Measurements from ENCODE around the gene AP1S1. TPM values are rescaled to one million over a fixed set of nuclear protein-coding genes. Genes with fewer than 3 reads are reported as not detected.
A peak's percentile ranks its signal among the peaks of the same experiment; 100 is the strongest.

Gene AP1S1
- total and polyA plus RNA-seq, 2 of the 13 experiments (the other 11 are each of a cell fraction or from before 2014, with no cell fraction given), result 57.5 to 68.1 TPM

DNA sequence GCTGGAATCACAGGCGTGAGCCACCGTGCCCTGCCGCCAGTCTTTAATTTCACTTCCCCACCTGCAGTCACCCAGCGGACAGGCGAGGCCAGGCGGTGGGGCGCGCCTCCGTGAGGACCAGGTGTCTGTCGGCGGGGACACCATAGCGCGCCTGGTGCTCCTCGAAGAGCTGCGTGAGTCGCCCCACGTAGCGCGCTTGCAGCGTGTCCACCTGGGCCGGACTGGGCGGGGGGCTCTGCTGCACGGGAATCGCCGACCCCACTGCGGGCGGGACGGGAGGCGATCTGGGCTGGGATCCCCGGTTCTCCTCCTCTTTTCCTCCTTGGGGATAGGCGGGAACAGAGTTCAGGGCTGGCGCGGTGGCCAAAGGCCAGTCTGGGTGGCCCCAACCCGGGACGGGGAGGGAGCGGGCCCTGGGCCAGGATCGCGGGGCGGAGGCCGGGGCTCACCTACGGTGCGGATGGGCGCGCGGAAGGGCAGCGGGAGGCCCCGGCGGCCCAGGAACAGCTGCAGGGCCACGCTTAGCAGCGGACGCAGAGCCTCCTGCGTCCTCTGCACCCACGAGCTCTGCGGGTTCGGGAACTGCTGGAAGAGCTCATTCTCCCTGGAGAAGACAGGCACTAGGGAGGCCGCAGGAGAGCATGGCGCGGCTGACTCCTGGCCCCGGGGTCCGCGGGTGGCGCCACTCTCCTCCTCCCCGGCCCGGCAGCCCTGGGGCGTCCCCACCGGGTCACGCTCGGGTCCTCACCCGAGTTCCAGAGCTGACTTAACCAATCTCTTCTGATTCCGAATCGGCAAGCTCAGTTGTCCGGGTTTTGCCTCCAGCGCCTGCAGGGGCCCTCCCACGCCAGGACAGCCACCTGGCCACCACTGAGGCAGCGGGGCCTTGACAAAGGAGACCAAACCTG lies 47.7 kb downstream of the AP1S1 start (continued):
- TF ChIP-seq, protein P1, sequence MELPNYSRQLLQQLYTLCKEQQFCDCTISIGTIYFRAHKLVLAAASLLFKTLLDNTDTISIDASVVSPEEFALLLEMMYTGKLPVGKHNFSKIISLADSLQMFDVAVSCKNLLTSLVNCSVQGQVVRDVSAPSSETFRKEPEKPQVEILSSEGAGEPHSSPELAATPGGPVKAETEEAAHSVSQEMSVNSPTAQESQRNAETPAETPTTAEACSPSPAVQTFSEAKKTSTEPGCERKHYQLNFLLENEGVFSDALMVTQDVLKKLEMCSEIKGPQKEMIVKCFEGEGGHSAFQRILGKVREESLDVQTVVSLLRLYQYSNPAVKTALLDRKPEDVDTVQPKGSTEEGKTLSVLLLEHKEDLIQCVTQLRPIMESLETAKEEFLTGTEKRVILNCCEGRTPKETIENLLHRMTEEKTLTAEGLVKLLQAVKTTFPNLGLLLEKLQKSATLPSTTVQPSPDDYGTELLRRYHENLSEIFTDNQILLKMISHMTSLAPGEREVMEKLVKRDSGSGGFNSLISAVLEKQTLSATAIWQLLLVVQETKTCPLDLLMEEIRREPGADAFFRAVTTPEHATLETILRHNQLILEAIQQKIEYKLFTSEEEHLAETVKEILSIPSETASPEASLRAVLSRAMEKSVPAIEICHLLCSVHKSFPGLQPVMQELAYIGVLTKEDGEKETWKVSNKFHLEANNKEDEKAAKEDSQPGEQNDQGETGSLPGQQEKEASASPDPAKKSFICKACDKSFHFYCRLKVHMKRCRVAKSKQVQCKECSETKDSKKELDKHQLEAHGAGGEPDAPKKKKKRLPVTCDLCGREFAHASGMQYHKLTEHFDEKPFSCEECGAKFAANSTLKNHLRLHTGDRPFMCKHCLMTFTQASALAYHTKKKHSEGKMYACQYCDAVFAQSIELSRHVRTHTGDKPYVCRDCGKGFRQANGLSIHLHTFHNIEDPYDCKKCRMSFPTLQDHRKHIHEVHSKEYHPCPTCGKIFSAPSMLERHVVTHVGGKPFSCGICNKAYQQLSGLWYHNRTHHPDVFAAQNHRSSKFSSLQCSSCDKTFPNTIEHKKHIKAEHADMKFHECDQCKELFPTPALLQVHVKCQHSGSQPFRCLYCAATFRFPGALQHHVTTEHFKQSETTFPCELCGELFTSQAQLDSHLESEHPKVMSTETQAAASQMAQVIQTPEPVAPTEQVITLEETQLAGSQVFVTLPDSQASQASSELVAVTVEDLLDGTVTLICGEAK (IDR thresholded peaks at IDR 0.05), result no peak
- TF ChIP-seq, protein P1 (CRISPR knock-in tag; IDR thresholded peaks at IDR 0.05), result peak; percentile 36; the same call in 1 of the 2 replicates
- TF ChIP-seq, protein P2, sequence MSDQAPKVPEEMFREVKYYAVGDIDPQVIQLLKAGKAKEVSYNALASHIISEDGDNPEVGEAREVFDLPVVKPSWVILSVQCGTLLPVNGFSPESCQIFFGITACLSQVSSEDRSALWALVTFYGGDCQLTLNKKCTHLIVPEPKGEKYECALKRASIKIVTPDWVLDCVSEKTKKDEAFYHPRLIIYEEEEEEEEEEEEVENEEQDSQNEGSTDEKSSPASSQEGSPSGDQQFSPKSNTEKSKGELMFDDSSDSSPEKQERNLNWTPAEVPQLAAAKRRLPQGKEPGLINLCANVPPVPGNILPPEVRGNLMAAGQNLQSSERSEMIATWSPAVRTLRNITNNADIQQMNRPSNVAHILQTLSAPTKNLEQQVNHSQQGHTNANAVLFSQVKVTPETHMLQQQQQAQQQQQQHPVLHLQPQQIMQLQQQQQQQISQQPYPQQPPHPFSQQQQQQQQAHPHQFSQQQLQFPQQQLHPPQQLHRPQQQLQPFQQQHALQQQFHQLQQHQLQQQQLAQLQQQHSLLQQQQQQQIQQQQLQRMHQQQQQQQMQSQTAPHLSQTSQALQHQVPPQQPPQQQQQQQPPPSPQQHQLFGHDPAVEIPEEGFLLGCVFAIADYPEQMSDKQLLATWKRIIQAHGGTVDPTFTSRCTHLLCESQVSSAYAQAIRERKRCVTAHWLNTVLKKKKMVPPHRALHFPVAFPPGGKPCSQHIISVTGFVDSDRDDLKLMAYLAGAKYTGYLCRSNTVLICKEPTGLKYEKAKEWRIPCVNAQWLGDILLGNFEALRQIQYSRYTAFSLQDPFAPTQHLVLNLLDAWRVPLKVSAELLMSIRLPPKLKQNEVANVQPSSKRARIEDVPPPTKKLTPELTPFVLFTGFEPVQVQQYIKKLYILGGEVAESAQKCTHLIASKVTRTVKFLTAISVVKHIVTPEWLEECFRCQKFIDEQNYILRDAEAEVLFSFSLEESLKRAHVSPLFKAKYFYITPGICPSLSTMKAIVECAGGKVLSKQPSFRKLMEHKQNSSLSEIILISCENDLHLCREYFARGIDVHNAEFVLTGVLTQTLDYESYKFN (CRISPR knock-in tag; conservative IDR thresholded peaks at IDR 0.05), result peak; percentile 69
- no peak for TF ChIP-seq ZNF569 (CRISPR knock-in tag; IDR thresholded peaks at IDR 0.05; ENCODE audit: borderline replicate concordance)
- no peak; the same call in 1 of the 2 replicates for TF ChIP-seq KDM2A (CRISPR knock-in tag; IDR thresholded peaks at IDR 0.05; ENCODE audit: borderline replicate concordance, low read depth)
- TF ChIP-seq ZNF121 (CRISPR knock-in tag; IDR thresholded peaks at IDR 0.05), result peak; percentile 64; the same call in 1 of the 2 replicates
- TF ChIP-seq, protein P3, sequence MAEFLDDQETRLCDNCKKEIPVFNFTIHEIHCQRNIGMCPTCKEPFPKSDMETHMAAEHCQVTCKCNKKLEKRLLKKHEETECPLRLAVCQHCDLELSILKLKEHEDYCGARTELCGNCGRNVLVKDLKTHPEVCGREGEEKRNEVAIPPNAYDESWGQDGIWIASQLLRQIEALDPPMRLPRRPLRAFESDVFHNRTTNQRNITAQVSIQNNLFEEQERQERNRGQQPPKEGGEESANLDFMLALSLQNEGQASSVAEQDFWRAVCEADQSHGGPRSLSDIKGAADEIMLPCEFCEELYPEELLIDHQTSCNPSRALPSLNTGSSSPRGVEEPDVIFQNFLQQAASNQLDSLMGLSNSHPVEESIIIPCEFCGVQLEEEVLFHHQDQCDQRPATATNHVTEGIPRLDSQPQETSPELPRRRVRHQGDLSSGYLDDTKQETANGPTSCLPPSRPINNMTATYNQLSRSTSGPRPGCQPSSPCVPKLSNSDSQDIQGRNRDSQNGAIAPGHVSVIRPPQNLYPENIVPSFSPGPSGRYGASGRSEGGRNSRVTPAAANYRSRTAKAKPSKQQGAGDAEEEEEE (CRISPR knock-in tag; IDR thresholded peaks at IDR 0.05; ENCODE audit: borderline replicate concordance), result 0 out of 2 replicates have a peak, but pooled peaks have one; percentile 48
- peak; percentile 51; the same call in 1 of the 2 replicates for TF ChIP-seq KDM5A (IDR thresholded peaks at IDR 0.05; ENCODE audit: borderline replicate concordance, low read length)
- TF ChIP-seq SATB2 (CRISPR knock-in tag; IDR thresholded peaks at IDR 0.05), result no peak
- peak; percentile 56; the same call in 1 of the 2 replicates for TF ChIP-seq BORCS8-MEF2B (CRISPR knock-in tag; IDR thresholded peaks at IDR 0.05)
- TF ChIP-seq ZNF709 (CRISPR knock-in tag; IDR thresholded peaks at IDR 0.05), result peak; percentile 84; the same call in 1 of the 2 replicates
- no peak for TF ChIP-seq JUNB (CRISPR knock-in tag; IDR thresholded peaks at IDR 0.05; ENCODE audit: borderline replicate concordance)

All from HepG2 (cell line).